Right lobe of liver (tissue), 4 donors: ENCODE results near the gene SMPD4.
"Not testable (repeated sequence)": the region's sequence is repeated elsewhere in the genome, so short reads cannot be mapped to it uniquely, and the experiment has no call there.

Experiments used
- POLR2A ChIP-seq: fragments of 450-650 bp; IDR thresholded peaks from one replicate; pipeline ENCODE4 v1.6.1; 2017; ENCODE audit warnings: antibody characterized with exemption, mild to moderate bottlenecking
- TF ChIP-seq, protein P1 (sequence below), 4 donors: fragments of 200-600 bp in 3 of 4; fragments of 450-650 bp in 1 of 4; IDR thresholded peaks; one replicate each; pipeline versions ENCODE4 v1.5.1 to v1.8.0; 2016 to 2022; ENCODE audit warnings: antibody characterized with exemption in 4 of 4, mild to moderate bottlenecking in 2 of 4
- donor health status: DM: no; HTN: no; CAD: no.
- donor health status: DM: no; HTN: no; CAD: no.
- donor health status: DM: no; HTN: yes; CAD: no.

GRCh38 chr2:130145006-130145414 lies 36.4 kb downstream of the SMPD4 start, which contains the start of gene CCDC74B:
- TF ChIP-seq, protein P1, sequence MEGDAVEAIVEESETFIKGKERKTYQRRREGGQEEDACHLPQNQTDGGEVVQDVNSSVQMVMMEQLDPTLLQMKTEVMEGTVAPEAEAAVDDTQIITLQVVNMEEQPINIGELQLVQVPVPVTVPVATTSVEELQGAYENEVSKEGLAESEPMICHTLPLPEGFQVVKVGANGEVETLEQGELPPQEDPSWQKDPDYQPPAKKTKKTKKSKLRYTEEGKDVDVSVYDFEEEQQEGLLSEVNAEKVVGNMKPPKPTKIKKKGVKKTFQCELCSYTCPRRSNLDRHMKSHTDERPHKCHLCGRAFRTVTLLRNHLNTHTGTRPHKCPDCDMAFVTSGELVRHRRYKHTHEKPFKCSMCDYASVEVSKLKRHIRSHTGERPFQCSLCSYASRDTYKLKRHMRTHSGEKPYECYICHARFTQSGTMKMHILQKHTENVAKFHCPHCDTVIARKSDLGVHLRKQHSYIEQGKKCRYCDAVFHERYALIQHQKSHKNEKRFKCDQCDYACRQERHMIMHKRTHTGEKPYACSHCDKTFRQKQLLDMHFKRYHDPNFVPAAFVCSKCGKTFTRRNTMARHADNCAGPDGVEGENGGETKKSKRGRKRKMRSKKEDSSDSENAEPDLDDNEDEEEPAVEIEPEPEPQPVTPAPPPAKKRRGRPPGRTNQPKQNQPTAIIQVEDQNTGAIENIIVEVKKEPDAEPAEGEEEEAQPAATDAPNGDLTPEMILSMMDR (IDR thresholded peaks at IDR 0.05) = not testable (repeated sequence)
- TF ChIP-seq POLR2A = not testable (repeated sequence)
